Thyroid gland (tissue), 4 donors: ENCODE results near the gene CCT3. TPM values are rescaled to one million over a fixed set of nuclear protein-coding genes. Genes with fewer than 3 reads are reported as not detected.

Experiments
- DNase-seq, 2 donors: peaks; one replicate each; pipeline ENCODE4 v3.0.0-alpha.2; 2019
- H3K27ac ChIP-seq, 3 donors: fragments of 200-600 bp; sonication (generic); 1 replicate in 2 of 3; 2 replicates in 1 of 3; pipeline ENCODE4 v1.5.1; 2016 to 2019; ENCODE audit warnings: mild to moderate bottlenecking in 1 of 3, moderate library complexity in 1 of 3
- H3K27me3 ChIP-seq: fragments of 200-600 bp; sonication (generic); one replicate; pipeline ENCODE4 v1.5.1; 2019
- H3K36me3 ChIP-seq, 2 donors: fragments of 200-600 bp; sonication (generic); one replicate each; pipeline ENCODE4 v1.5.1; 2016 to 2019
- H3K4me1 ChIP-seq, 2 donors: fragments of 200-600 bp; sonication (generic); one replicate each; pipeline ENCODE4 v1.5.1; 2017 to 2019
- H3K4me3 ChIP-seq, 3 donors: fragments of 200-600 bp; sonication (generic); replicated peaks in 1 of 3; 1 replicate in 2 of 3; 2 replicates in 1 of 3; pipeline ENCODE4 v1.5.1; 2016; ENCODE audit warnings: mild to moderate bottlenecking in 1 of 3
- H3K9me3 ChIP-seq: fragments of 200-600 bp; sonication (generic); one replicate; pipeline ENCODE4 v1.5.1; 2017
- POLR2A ChIP-seq, 2 donors: fragments of 450-650 bp; IDR thresholded peaks; one replicate each; pipeline ENCODE4 v1.6.1; 2017; ENCODE audit warnings: antibody characterized with exemption in 2 of 2, mild to moderate bottlenecking in 2 of 2, moderate library complexity in 1 of 2
- WGBS, 2 donors: methylation state at CpG; one replicate each; pipeline ENCODE4 v1.1.5; 2017; 5-methylcytosine and 5-hydroxymethylcytosine counted together
- intact Hi-C: fragments of 100-400 bp; cut with DNase I; formaldehyde crosslinking; loops from one replicate; pipeline ENCODE4 v1.15.1; 2023
- total RNA-seq, 4 donors: library from RNA; depleted of rRNA; stranded (reverse); fragments of >200 nt; gene quantifications; one replicate each; pipeline ENCODE4 v1.2.3, GENCODE V29; 2016
- TF ChIP-seq, protein P1 (sequence below), 6 experiments: fragments of 200-600 bp in 3 of 6; fragments of 450-650 bp in 3 of 6; sonication (generic) in 3 of 6; IDR thresholded peaks; one replicate each; pipeline ENCODE4 v1.5.1; 2016 to 2019; ENCODE audit warnings: antibody characterized with exemption in 6 of 6, mild to moderate bottlenecking in 2 of 6, inconsistent platforms in 1 of 6, moderate library complexity in 1 of 6

CCT3 gene
- total RNA-seq, 4 donors from 2014 or later = 121 to 214 (median 170) TPM

GRCh38 chr1:156379420-156380165 lies 41.5 kb upstream of the CCT3 start:
- no peak for TF ChIP-seq POLR2A (IDR thresholded peaks at IDR 0.05)
- TF ChIP-seq, protein P1, sequence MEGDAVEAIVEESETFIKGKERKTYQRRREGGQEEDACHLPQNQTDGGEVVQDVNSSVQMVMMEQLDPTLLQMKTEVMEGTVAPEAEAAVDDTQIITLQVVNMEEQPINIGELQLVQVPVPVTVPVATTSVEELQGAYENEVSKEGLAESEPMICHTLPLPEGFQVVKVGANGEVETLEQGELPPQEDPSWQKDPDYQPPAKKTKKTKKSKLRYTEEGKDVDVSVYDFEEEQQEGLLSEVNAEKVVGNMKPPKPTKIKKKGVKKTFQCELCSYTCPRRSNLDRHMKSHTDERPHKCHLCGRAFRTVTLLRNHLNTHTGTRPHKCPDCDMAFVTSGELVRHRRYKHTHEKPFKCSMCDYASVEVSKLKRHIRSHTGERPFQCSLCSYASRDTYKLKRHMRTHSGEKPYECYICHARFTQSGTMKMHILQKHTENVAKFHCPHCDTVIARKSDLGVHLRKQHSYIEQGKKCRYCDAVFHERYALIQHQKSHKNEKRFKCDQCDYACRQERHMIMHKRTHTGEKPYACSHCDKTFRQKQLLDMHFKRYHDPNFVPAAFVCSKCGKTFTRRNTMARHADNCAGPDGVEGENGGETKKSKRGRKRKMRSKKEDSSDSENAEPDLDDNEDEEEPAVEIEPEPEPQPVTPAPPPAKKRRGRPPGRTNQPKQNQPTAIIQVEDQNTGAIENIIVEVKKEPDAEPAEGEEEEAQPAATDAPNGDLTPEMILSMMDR (IDR thresholded peaks at IDR 0.05) = no peak
- H3K27ac ChIP-seq = no peak overlapping the region
- H3K36me3 ChIP-seq = no peaks in the 10 kb centered on the region
- no peaks in the 10 kb centered on the region for H3K27me3 ChIP-seq
- no peak for DNase-seq
- 69 to 70% methylated on average over 3 of the region's 3 CpGs for WGBS, 2 donors
- H3K4me1 ChIP-seq = no peaks in the 10 kb centered on the region
- no peaks in the 10 kb centered on the region for H3K9me3 ChIP-seq
- intact Hi-C loops = no loop called here
- H3K4me3 ChIP-seq = no peak overlapping the region

GRCh38 chr1:156378557-156378956 lies 40.5 kb upstream of the CCT3 start:
- Histone ChIP-seq H3K4me3 (no peak overlapping the region), H3K4me1 (no peaks in the 10 kb centered on the region), H3K27ac (no peak overlapping the region), H3K27me3 (no peaks in the 10 kb centered on the region), H3K36me3 (no peaks in the 10 kb centered on the region), H3K9me3 (no peaks in the 10 kb centered on the region)
- no peak for TF ChIP-seq POLR2A (IDR thresholded peaks at IDR 0.05)
- TF ChIP-seq, protein P1 (IDR thresholded peaks at IDR 0.05) = no peak
- DNase-seq = no peak
- WGBS, 2 donors = 63 to 83% methylated on average over 6 of the region's 6 CpGs
- intact Hi-C loops = no loop called here

- 79 to 80% methylated on average over 18 to 20 of the region's 20 CpGs for WGBS, 2 donors
- TF ChIP-seq, protein P1 (IDR thresholded peaks at IDR 0.05) = no peak
- no peak for TF ChIP-seq POLR2A (IDR thresholded peaks at IDR 0.05)
These were observed 39.1 kb upstream of the CCT3 start for GRCh38 chr1:156376958-156377919.

DNA sequence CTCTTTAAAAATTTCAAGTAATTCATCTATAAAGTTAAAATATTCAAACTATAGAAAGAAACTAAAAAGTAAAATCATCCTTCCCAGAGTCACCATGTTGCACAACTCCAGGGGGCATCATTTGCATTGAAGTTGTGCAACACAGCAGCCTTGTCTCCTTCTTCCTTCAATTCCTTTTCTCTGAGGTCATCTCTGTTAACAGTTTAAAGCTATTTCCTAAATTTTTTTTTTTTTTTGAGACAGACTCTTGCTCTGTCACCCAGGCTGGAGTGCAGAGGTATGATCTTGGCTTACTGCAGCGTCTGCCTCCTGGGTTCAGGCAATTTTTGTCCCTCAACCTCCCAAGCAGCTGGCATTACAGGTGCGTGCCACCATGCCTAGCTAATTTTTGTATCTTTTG lies 38.1 kb upstream of the CCT3 start:
- Histone ChIP-seq H3K4me1 (no peaks in the 10 kb centered on the region), H3K27me3 (no peaks in the 10 kb centered on the region), H3K9me3 (no peaks in the 10 kb centered on the region), H3K4me3 (no peak overlapping the region), H3K27ac (no peak overlapping the region), H3K36me3 (no peaks in the 10 kb centered on the region)
- no peak for TF ChIP-seq POLR2A (IDR thresholded peaks at IDR 0.05)
- TF ChIP-seq, protein P1 (IDR thresholded peaks at IDR 0.05) = no peak
- DNase-seq = no peak
- intact Hi-C loops = no loop called here
- 93 to 95% methylated on average over 2 of the region's 2 CpGs for WGBS, 2 donors

More at GRCh38 chr1:156376958-156377919, 39.1 kb upstream of the CCT3 start:
- no peak overlapping the region for H3K27ac ChIP-seq
- H3K27me3 ChIP-seq = no peaks in the 10 kb centered on the region
- DNase-seq = no peak
- H3K36me3 ChIP-seq = no peaks in the 10 kb centered on the region
- H3K4me3 ChIP-seq = no peak overlapping the region
- no peaks in the 10 kb centered on the region for H3K9me3 ChIP-seq
- H3K4me1 ChIP-seq = no peaks in the 10 kb centered on the region
- intact Hi-C loops = no loop called here

- no peaks in the 10 kb centered on the region for H3K27me3 ChIP-seq
- H3K27ac ChIP-seq = no peak overlapping the region
- no peak overlapping the region for H3K4me3 ChIP-seq
- no peaks in the 10 kb centered on the region for H3K36me3 ChIP-seq
- intact Hi-C loops = no loop called here
- no peak for DNase-seq
- H3K4me1 ChIP-seq = peaks cover 0 to 9% of the 10 kb centered on the region in 2 donors
- H3K9me3 ChIP-seq = no peaks in the 10 kb centered on the region
- no peak for TF ChIP-seq POLR2A (IDR thresholded peaks at IDR 0.05)
These were observed 35.5 kb upstream of the CCT3 start for GRCh38 chr1:156373546-156373945.
